Stimulated activated naive CD8-positive, alpha-beta T cell treated with anti-CD3 and anti-CD28 coated beads, Interleukin-15, Interleukin-2, amounts not matched to agents 100 U/mL and 50 U/mL, for 24 hours (primary cell): ENCODE results near the gene COPRS.
"Not testable (repeated sequence)": the region's sequence is repeated elsewhere in the genome, so short reads cannot be mapped to it uniquely, and the experiment has no call there.

Experiments used
- ATAC-seq: fragments of 150-1000 bp; cut with Tn5 transposase; one replicate; pipeline ENCODE4 v1.10.0; 2021
- DNase-seq: peaks from one replicate; pipeline ENCODE4 v3.0.0; 2021

COPRS gene

GRCh38 chr17:31843070-31843745 is 15.8 kb downstream of the COPRS start:
- ATAC-seq, result no peak
- no peak for DNase-seq

GRCh38 chr17:31842195-31843069 is 16.6 kb downstream of the COPRS start:
- DNase-seq, result peak; percentile 72
- peak; percentile 83 for ATAC-seq

GRCh38 chr17:31841850-31842194 is 17.2 kb downstream of the COPRS start:
- DNase-seq, result no peak
- ATAC-seq, result no peak

GRCh38 chr17:31838636-31839225 is 20.3 kb downstream of the COPRS start:
- DNase-seq, result no peak

GRCh38 chr17:31835984-31836383 is 23.1 kb downstream of the COPRS start:
- no peak for ATAC-seq
- DNase-seq, result no peak

More at GRCh38 chr17:31838636-31839225, 20.3 kb downstream of the COPRS start:
- no peak for ATAC-seq

- ATAC-seq (peak; percentile 55), DNase-seq (no peak)
These were observed 24.6 kb downstream of the COPRS start for GRCh38 chr17:31834448-31834847.

GRCh38 chr17:31832746-31833145 is 26.3 kb downstream of the COPRS start:
- no peak for DNase-seq

GRCh38 chr17:31830971-31831858 is 27.8 kb downstream of the COPRS start:
- no peak for ATAC-seq
- DNase-seq, result no peak

More at GRCh38 chr17:31832746-31833145, 26.3 kb downstream of the COPRS start:
- no peak for ATAC-seq

- ATAC-seq (no peak), DNase-seq (no peak)
These were observed 29.4 kb downstream of the COPRS start for GRCh38 chr17:31829649-31830048.

GRCh38 chr17:31828955-31829354 is 30.1 kb downstream of the COPRS start:
- DNase-seq, ATAC-seq: not testable (repeated sequence)

- ATAC-seq, result no peak
- no peak for DNase-seq
These were observed 32.9 kb downstream of the COPRS start for GRCh38 chr17:31825961-31826691.

- no peak for DNase-seq
- no peak for ATAC-seq
These were observed 34.2 kb downstream of the COPRS start for GRCh38 chr17:31824766-31825360.

GRCh38 chr17:31823014-31823413 is 36.0 kb downstream of the COPRS start:
- ATAC-seq (no peak), DNase-seq (no peak)

- ATAC-seq, result no peak
These were observed 38.2 kb downstream of the COPRS start for GRCh38 chr17:31820691-31821435.

GRCh38 chr17:31819578-31819977 is 39.5 kb downstream of the COPRS start:
- DNase-seq (no peak), ATAC-seq (no peak)

More at GRCh38 chr17:31820691-31821435, 38.2 kb downstream of the COPRS start:
- DNase-seq, result no peak

- DNase-seq, ATAC-seq: not testable (repeated sequence)
These were observed 40.2 kb downstream of the COPRS start for GRCh38 chr17:31818863-31819262.

- ATAC-seq, result no peak
- no peak for DNase-seq
These were observed 43.8 kb downstream of the COPRS start for GRCh38 chr17:31815212-31815730.

- DNase-seq, result no peak
- no peak for ATAC-seq
These were observed 47.9 kb downstream of the COPRS start for GRCh38 chr17:31811101-31811500.

GRCh38 chr17:31809876-31810275 is 49.2 kb downstream of the COPRS start:
- DNase-seq, ATAC-seq: not testable (repeated sequence)
